ENCODE measurements around the gene IFT27.
A peak's percentile ranks its signal among the peaks of the same experiment; 100 is the strongest.
"Not testable (repeated sequence)": the region's sequence is repeated elsewhere in the genome, so short reads cannot be mapped to it uniquely, and the experiment has no call there.

IFT27 gene

GRCh38 chr22:36764641-36765040, 11.3 kb downstream of the IFT27 start:
- DNase-seq, result no peak

GRCh38 chr22:36764060-36764459, 11.9 kb downstream of the IFT27 start:
- DNase-seq, result no peak

DNA sequence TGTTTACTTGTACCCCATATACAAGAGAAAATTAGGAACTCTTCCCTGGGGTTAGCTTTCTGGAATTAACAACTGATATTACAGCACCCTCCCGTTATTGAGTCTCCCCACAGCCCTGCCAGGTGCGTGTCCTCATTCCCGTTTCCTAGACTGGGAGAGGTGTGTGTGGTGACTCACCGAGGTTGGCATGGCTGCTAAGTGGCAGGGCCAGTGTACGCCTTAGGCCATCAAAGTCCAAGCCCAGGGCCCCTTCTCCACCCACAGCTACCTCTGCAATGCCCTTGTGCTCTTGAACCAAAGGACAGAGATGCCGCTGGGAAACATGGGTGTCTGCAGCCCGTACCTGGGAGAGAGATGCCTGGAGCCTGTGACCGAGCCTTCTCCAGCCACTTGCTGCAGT, 12.3 kb downstream of the IFT27 start:
- DNase-seq, result no peak

DNA sequence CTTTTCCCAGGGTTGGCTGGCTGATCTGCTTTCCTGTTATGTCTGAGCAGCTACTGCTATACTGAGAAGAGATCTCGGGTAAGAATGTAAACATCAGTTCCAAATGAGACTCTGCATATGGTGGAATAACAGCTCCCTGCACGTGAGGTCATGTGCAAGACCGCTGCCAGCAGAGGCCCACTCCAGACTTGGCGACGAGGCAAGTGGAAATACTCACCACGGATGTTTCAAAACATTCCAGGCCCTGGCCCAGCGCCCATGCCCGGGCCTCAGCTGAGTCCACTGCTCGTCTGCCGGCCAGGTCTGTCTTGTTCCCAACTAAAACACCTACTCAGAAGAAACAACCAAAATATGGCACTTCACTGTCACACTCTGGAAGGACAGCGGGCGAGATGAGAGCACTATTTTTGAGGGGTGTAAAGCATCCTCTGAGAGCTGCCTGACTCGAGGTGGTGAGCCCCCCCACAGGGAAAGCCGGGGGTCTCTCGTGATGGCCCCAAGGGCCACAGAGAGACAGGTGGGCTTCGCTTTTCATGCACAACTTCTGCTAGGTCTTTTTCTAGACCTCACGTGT, 13.1 kb downstream of the IFT27 start:
- no peak for DNase-seq

GRCh38 chr22:36761553-36762240, 14.2 kb downstream of the IFT27 start:
- DNase-seq, result no peak

DNA sequence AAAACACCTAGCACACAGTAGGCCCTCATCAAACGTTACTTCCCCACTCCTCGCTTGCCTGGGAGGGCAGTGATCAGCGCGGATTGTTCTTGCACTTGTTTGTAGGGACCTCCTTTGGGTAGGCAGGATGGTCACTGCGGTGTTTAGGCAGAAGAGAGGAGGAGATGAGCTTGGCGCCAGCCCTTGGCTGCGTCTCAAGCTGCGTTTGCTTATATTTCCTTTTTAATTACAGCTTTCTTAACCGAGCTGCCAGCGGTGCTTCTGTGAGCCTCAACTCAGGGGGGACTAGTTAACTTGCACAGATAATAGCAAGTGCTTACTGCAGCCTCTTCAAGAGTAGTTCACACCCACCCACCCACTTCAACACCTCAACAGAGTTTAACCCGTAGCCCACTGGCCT, 15.1 kb downstream of the IFT27 start:
- no peak for DNase-seq

- DNase-seq, result no peak
Observed at GRCh38 chr22:36759481-36760159, 16.3 kb downstream of the IFT27 start.

DNA sequence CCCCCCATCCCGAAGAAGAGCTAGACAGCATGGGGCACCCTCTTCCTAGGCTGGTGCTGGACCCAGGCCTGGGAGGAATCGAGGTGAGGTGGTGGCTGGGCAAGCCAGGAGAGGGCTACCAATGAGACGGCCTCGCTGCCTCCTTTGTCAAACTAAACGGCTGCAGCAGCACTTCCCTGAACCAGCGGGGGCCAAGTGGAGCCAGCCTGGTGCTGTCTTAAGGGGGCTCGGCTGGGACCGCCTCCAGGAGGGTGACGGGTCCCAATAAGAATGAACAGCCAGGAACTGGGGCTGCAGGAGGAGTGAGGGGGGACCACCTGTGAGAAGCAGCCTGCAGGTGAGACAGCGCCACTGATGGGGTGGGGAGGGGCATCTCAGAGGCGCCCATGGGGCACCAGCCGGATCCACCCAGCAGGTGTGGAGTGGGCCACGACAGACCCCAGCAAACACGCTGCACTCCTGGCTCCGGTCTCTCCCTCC, 17.1 kb downstream of the IFT27 start:
- no peak for DNase-seq

GRCh38 chr22:36757668-36758211, 18.2 kb downstream of the IFT27 start:
- peak; percentile 78 for DNase-seq

DNA sequence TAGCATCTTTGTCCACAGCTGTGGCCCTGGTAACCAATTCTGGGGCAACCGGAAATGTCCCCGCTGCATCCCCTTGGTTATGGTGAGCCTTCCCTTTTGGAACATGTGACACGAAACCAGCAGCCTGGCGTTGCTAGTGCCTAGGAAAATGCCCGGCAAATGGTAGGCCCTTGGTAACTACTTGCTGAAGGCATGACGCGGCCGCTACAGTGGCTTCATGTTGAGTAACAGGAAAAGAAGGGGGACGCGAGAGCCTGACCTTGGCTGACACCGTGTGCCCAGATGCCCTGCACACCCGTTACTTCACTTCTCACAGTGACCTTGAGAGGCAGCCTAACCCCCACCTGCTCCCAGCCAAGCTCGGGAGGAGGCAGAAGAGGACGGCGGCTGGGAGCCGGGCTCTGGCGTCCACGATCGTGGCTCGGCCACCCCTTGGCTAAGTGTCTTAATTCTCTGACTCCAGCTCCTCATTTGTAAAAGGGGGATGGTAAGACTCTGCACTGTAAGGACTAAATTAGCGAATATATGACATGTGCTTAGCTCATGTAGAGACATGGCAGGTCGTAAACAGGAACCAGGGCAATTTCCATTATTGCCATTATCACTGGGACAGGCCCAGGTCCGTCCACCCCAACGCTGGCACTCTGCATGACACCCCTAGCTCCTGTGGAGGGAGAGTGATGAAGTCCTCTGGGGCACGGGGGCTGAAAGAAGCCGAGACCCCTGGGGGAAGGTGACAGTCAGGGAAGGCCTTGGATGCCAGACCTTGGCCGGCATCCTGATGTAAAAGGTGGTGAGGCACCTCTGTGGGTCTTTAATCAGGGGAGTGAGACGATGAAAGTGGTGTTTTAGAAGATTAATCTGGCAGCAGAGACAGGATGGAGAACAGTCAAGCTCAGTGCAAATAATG, 18.9 kb downstream of the IFT27 start:
- DNase-seq, result no peak

GRCh38 chr22:36756031-36756430, 19.9 kb downstream of the IFT27 start:
- DNase-seq, result no peak

DNA sequence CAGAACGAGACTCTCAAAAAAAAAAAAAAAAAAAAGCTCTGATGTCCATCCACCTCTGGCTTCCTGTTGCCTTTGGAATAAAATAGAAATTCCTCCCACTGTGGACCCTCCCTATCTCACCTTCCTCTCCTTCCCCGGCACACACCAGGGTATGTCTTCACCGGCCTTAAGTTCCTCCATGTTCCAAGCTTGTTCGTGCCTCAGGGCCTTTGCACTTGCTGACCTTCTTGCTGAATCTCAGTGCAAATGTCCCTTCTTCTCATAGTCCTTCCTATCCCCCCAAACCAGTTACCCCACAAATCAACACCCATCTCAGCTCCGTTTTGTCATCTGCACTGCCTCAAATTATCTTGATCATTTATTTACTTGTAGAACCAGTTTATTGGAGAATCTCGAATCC, 20.6 kb downstream of the IFT27 start:
- no peak for DNase-seq

DNA sequence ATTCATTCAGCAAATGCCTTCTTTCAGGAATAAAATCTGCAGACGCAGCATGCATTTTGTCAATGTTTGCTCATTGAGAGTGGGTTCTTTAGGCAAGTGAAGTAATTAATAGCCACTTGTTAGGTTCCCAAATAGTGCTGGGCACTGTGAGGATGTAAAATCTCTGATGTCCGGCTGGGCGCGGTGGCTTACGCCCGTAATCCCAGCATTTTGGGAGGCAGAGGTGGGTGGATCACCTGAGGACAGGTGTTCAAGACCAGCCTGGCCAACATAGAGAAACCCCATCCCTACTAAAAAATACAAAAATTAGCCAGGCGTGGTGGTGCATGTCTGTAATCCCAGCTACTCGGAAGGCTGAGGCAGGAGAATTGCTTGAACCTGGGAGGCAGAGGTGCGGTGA, 21.0 kb downstream of the IFT27 start:
- not testable (repeated sequence) for DNase-seq

DNA sequence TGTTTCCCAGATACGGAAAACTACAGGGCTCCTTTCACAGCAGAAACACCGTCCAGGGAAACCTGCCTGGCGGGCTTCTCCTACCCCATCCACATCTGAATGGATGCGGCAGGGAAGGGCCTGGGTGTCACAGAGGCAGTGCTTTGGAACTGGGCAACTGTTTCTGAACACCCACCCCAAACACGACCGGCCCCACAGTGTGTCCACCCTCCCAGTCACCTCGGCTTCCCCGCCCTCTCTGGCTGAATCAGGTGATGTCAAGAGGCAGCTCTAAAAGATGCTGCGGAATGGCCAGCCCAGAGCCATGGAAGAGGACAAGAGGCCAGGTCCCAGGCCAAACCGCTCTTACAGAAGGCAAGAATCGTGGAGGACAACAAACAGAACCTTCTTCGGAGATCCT, 22.0 kb downstream of the IFT27 start:
- no peak for DNase-seq

DNA sequence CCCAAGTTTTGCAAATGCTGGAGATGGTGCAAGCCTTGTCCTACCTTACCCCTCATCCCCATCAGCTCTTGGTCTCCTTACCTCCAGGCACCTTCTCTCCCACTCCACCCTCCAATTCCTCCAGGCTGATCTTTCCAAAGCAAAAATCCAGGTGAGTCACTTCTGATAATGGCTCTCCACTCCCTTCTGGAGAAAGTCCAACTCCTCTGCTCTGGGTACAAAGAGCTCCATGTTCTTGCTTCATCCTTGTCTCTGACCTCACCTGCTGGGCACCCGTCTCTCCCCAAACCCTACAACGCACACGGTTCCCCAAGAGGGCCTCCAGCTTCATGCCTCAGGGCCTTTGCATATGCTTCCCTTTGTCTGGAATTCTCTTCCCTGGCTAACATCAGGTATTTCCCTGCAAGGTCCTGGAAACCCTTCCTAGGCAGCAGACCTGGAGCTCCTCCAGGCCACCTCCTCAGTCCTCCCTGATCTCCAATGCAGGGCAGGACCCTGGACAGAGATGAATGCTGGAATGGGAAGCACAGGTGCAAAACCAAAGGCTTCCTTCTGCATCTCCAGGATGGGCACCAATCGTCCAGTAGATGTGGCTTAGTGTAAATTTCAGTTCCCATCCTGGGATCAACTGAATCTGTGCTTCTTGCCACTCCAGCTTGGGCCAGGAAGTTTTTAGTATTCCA, 22.7 kb downstream of the IFT27 start:
- DNase-seq, result no peak

- no peak for DNase-seq
Observed at GRCh38 chr22:36746375-36746970, 29.4 kb downstream of the IFT27 start.

- DNase-seq, result no peak
Observed at GRCh38 chr22:36745301-36745995, 30.5 kb downstream of the IFT27 start.

- DNase-seq, result no peak
Observed at GRCh38 chr22:36744791-36745190, 31.1 kb downstream of the IFT27 start.

DNA sequence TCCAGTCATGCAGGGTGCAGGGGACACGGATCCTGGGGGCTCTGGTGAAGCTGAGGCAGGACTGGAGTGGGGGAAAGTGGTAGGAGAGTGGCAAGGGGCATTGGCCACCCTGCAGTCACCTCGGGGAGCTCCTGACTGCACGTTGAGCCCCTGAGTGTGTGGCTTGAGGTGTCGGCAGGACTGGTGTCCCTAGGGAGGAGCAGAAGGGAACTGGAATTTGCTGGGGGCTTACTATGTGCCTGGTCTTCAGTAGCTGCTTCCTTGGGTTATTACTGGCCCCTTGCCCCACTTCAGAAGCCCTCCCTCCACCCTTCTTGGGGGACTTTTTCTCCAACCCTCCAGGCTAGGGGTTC, 31.5 kb downstream of the IFT27 start:
- DNase-seq, result no peak

GRCh38 chr22:36743591-36744412, 32.1 kb downstream of the IFT27 start:
- no peak for DNase-seq

Measured in inflammatory macrophage treated with lipopolysaccharide for 4 hours (primary cell).